ENCODE measurements around the gene CCDC181.

Gene CCDC181

GRCh38 chr1:169395955-169396354 lies 31.3 kb downstream of the CCDC181 start:
- DNase-seq (ENCODE audit: low read depth), result peak; percentile 24

DNA sequence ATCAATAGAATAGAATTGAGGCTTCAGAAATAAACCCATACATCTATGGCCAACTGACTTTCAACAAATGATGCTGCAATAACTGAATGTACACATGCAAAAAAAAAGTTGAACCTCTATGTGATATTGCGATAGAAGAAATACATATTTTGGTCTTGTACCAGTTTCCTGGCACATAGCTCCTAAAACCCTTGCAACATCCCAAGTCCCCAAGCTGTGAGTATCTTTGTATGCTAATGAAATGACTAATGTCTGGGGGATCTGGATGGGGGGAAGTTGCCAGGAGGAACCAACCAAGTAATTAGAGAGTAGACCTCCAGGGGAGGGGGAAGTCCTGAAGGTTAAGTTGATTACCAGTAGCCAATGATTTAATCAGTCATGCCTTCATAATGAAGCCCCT lies 34.9 kb downstream of the CCDC181 start:
- DNase-seq (ENCODE audit: low read depth), result peak; percentile 53

- DNase-seq (ENCODE audit: low read depth), result no peak
Measured at GRCh38 chr1:169390303-169390702, 37.0 kb downstream of the CCDC181 start.

- DNase-seq (ENCODE audit: low read depth), result no peak
Measured at GRCh38 chr1:169387399-169387798, 39.9 kb downstream of the CCDC181 start.

GRCh38 chr1:169383449-169383848 lies 43.8 kb downstream of the CCDC181 start:
- no peak for DNase-seq (ENCODE audit: low read depth)

DNA sequence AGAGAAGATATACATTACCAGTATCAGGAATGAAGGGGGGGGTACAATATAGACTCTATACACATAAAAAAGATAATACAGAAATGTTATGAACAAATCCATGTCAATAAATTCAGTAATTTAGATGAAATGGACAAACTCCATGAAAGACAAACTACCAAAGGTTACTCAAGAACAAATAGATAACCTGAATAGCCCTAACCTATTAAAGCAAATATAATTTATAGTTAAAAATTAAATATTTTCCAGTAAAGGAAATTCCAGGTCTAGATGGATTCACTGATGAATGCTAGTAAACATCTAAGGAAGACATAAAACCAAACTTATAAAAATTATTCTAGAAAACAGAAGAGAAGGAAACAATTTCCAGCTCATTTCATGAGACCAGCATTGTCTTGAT lies 46.1 kb downstream of the CCDC181 start:
- no peak for DNase-seq (ENCODE audit: low read depth)

DNA sequence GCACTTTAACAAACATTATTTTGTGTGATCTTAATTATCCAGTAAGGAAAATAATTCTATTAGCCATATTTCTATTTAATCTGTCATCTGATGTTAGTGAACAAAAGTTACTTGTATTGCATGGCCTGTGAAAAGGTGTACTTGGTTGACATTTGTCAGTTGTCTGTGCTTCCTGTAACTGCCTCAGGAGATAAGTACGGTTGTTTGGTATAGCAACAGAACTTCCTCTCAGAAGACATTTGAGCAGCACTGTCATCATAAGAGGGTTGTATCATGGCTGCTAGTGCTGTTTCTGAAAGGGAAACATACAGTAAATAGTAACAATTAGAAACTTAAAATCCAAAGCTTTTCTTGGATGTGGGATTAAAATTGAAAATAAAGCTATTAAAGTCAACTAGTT lies 55.9 kb downstream of the CCDC181 start:
- no peak for DNase-seq (ENCODE audit: low read depth)

DNA sequence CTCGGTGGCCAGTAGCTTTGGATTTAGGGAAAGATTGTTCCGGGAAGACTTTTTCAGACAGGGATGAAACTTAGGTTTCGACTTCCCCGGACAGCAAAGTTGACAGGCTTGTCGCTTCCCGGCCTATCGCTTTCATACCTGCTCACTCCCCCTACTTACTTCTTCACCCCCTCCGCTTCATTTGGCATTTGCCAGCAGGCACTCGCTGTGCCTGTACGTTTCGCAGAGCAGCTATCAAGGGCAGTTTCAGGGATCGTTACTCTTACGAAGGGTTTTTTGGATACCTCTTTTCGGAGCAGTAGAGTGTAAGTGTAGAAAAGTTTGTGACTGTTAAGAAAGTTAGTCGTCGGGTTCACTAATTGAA lies 58.9 kb downstream of the CCDC181 start:
- DNase-seq (ENCODE audit: low read depth), result peak; percentile 3

GRCh38 chr1:169367686-169368405 lies 59.4 kb downstream of the CCDC181 start, which contains the start of the genes BLZF1 and NME7:
BLZF1 (plus strand) TSS chr1:169368195; CDS start chr1:169369523, 1,328 bp downstream.
NME7 (minus strand) TSS chr1:169367797; CDS start chr1:169367710, 87 bp downstream.
- DNase-seq (ENCODE audit: low read depth), result peak; percentile 96

GRCh38 chr1:169367096-169367685 lies 60.1 kb downstream of the CCDC181 start:
- DNase-seq (ENCODE audit: low read depth), result no peak

DNA sequence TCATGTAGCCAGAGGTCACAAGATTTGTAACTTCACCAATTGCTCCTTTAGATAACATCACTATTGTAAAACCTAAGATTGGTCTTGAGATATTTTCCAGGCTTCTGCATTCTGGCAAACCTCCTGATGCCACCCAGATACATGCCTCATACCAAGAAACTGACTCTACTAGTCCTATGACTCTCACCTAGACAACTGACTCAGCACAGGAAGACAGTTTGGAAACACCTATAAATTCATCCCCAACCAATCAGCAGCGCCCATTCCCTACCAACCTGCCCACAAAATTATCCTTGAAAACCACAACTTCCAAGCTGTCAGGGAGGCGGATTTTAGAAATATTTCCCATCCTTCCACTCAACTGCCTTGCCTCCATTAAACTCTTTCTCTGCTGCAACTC lies 62.3 kb downstream of the CCDC181 start:
- no peak for DNase-seq (ENCODE audit: low read depth)

DNA sequence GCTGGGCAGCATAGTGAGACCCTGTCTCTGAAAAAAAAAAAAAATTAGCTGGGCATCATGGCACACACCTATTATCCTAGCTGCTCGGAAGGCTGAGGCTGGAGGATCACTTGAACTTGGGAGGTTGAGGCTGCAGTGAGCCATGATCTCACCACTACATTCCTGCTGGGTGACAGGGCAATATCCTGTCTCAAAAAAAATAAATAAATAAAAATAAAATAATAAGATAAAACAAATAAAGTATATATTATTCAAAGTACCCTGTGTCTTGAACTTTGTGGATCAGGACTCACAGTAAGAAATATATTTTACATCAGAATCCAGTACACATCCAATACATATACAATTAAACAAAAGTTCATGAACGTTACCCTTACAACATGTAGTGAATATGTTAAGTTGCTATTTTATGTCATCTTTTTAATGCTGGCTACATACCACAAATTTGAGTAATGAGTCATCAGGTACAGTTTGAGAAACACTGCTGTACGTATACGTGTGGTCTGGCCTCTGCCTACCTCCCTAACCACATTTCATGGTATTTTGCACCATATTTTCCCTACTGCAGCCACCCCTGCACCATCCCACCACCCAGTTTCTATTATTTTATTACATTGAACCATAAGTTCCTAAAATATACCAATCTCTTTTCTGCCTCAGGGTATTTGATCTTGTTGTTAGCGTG lies 64.1 kb downstream of the CCDC181 start:
- peak; percentile 70 for DNase-seq (ENCODE audit: low read depth)

DNA sequence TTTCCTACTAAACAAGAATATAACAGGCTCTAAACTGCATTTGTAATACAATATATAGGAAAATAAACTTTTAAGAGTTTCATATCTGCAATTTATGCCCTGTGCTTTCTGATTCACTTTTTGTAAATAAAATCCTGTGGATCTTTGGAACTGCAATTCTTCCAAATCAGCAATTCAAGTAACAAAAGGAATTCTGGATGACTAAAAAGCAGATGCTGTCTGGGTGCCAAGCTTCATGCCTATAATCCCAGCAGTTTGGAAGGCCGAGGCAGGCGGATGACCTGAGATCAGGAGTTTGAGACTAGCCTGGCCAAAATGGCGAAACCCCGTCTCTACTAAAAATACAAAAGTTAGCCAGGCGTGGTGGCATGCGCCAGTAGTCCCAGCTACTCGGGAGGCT lies 66.0 kb downstream of the CCDC181 start:
- peak; percentile 4 for DNase-seq (ENCODE audit: low read depth)

GRCh38 chr1:169360415-169360814 lies 66.9 kb downstream of the CCDC181 start:
- no peak for DNase-seq (ENCODE audit: low read depth)

DNA sequence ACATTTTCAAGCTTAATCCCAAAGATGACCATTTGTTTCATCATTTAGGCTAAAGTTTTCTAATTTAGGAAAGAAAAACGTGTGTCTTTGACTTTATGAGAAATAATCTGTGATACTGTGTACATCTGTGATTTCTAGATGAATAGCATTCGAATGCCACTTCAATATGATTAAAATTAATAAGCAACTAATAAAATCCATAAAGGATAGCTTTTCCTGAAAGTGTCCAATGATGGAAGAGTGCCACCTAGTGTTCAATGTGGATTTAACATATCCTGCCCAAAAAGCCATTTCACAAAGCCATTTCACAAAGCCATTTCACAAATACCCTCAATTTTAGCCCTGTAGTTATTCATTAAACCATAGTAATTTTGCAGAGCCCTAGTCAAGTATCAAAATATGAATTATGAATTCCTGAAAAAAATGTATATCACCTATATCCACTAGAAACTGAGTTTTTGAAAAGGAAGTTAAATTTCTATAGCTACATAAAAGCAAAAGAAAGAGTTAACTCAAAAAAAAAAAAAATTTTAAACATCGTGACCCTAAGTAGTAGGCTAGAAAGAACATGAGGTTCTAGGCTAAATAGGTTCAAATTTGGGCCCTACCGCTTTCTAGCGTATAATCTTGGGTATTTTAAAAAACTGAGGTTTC lies 78.8 kb downstream of the CCDC181 start:
- DNase-seq (ENCODE audit: low read depth), result peak; percentile 49

- DNase-seq (ENCODE audit: low read depth), result no peak
Measured at GRCh38 chr1:169347688-169348382, 79.4 kb downstream of the CCDC181 start.

DNA sequence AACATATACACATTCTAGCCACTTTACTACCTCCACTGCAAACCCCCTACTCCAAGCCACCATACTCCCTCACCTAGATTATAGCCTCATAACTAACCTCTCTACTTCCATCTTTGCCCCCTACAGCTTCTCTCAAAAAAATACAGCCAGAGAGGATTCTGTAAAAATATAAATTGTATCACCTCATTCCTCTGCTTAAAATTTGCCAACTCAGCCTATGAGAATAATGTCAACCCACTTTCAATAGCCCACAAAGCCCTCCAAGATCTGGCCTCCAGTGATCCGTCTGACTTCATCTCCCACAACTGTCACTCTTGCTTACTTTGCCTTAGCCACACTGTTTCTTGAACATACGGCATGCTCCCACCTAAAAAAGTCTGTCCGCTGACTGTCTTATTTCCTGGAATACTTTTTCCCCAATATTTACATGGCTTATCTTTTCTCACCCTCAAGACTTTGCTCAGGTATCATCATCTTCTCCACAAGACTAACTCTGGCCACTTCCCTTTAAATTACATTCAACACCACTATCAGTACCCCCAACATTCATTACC lies 81.2 kb downstream of the CCDC181 start:
- DNase-seq (ENCODE audit: low read depth), result no peak

DNA sequence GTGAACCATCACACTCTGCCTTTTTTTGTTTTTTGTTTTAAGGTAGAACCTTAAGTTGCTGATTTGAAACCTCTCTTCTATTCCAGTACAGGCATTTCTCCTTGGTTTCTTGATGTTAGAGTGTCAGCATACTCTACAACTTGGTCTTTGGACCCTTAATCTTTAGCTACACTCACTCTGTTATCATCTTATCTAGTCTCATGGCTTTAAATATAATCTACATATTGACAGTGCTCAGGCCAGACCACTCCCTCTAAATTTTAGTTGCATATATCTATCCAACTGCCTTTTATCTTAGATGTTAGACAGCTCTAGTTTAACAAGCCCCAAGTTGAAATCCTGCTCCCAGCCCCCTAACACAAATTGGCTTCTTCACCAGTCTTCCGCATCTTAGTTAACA lies 81.8 kb downstream of the CCDC181 start:
- DNase-seq (ENCODE audit: low read depth), result no peak

All from fibroblast of gingiva (primary cell).